Mucosa of descending colon (tissue), 3 donors: ENCODE results near the gene DCTN4. TPM values are rescaled to one million over a fixed set of nuclear protein-coding genes. Genes with fewer than 3 reads are reported as not detected.
A peak's percentile ranks its signal among the peaks of the same experiment; 100 is the strongest.

Experiments
- ATAC-seq: fragments of 200-7000 bp; cut with Tn5 transposase; one replicate; pipeline ENCODE4 v1.9.1; 2020; ENCODE audit warnings: mild to moderate bottlenecking, moderate library complexity
- DNase-seq, 3 donors: peaks; one replicate each; pipeline ENCODE4 v3.0.0-alpha.2; 2020
- H3K36me3 ChIP-seq: fragments of 200-600 bp; one replicate; pipeline ENCODE4 v1.8.0; 2021; ENCODE audit warnings: low read depth, mild to moderate bottlenecking
- H3K4me1 ChIP-seq: fragments of 200-600 bp; one replicate; pipeline ENCODE4 v1.8.0; 2021; ENCODE audit warnings: low read depth, mild to moderate bottlenecking
- H3K4me3 ChIP-seq: fragments of 200-600 bp; one replicate; pipeline ENCODE4 v1.8.0; 2021; ENCODE audit warnings: mild to moderate bottlenecking
- H3K9me3 ChIP-seq: fragments of 200-600 bp; one replicate; pipeline ENCODE4 v1.8.0; 2021; ENCODE audit warnings: mild to moderate bottlenecking
- CTCF ChIP-seq: fragments of 200-600 bp; IDR thresholded peaks from one replicate; pipeline ENCODE4 v1.8.0; 2022; ENCODE audit warnings: antibody characterized with exemption, mild to moderate bottlenecking
- intact Hi-C, 2 donors: fragments of 100-400 bp; cut with DNase I in 1 of 2; cut with micrococcal nuclease in 1 of 2; formaldehyde crosslinking; loops; one replicate each; pipeline versions ENCODE4 v1.11.0 to v1.11.1; 2022; cut with DNase I, micrococcal nuclease
- total RNA-seq, 3 donors: library from RNA; stranded (reverse); fragmentation: NEBNext Ultra II Directional in 2 of 3; extraction: Animal tissue kit (Norgen Biotek cat#: 25700) in 2 of 3; gene quantifications; one replicate each; pipeline versions ENCODE4 v1.2.1 to v1.2.4, GENCODE V29; 2021 to 2023
- donor health status: DM: no; HTN: no; CAD: no; lungs with moderate emphysema.
- donor health status: DM: no; HTN: no; CAD: no.
- donor health status: DM: no; HTN: yes; CAD: no.

DCTN4 gene
- total RNA-seq, 3 donors from 2014 or later, result 50.8 to 56.4 (median 52.9) TPM

DNA sequence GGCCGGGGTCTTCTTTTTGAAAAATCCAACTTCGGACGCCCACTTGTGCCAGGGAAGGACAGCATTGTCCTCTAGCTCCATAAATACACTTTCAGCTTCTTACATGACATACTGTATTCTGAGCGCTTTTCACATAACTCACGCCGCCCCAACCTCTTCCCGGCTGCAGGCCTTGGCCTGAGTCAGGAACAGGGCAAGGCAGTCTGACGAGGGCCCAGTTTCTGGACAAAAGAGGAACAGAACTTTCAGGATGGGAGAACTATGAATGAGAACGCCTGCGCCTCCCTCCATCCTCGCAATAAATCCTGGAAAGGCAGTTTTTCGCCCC is 650 bp downstream of the DCTN4 start:
- H3K4me3 ChIP-seq, result peak overlapping the region; percentile 38
- intact Hi-C loops, result no loop called here
- no peaks in the 10 kb centered on the region for H3K36me3 ChIP-seq
- H3K4me1 ChIP-seq, result peaks cover 9% of the 10 kb centered on the region
- no peaks in the 10 kb centered on the region for H3K9me3 ChIP-seq
- DNase-seq, result peak in 1 of 3 donors; percentile 61
- no peak for TF ChIP-seq CTCF
- ATAC-seq, result peak; percentile 46

GRCh38 chr5:150757087-150757649 is 1.6 kb downstream of the DCTN4 start:
- Histone ChIP-seq H3K9me3 (no peaks in the 10 kb centered on the region), H3K4me1 (peaks cover 9% of the 10 kb centered on the region), H3K36me3 (no peaks in the 10 kb centered on the region), H3K4me3 (no peak overlapping the region)
- DNase-seq (no peak), ATAC-seq (no peak)
- intact Hi-C loops, result no loop called here
- no peak for TF ChIP-seq CTCF

DNA sequence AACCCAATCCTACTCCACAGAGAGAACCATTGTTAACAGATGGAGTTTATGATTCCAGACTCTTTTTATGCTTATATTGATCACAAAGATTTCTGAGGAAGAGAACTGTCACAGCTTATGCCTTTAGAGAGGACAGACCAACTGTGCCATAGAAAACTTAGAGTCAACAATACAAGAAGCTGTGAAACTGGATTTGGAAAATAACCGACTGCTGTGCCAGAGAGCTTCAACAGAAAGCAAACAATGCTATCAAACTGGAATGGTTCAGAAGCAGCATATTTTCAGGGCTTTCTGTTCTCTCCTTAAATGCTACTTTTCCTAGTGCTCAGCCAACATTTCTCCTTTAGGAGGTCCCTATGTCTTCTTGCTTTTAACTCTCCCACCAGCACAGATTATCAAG is 5.0 kb downstream of the DCTN4 start:
- H3K36me3 ChIP-seq, result peaks cover 5% of the 10 kb centered on the region
- ATAC-seq (no peak), DNase-seq (no peak)
- no peak for TF ChIP-seq CTCF
- no peaks in the 10 kb centered on the region for H3K9me3 ChIP-seq
- no peak overlapping the region for H3K4me3 ChIP-seq
- peaks cover 9% of the 10 kb centered on the region for H3K4me1 ChIP-seq
- intact Hi-C loops, result no loop called here

- intact Hi-C loops, result no loop called here
- Histone ChIP-seq H3K9me3 (no peaks in the 10 kb centered on the region), H3K4me1 (peaks cover 9% of the 10 kb centered on the region), H3K4me3 (no peak overlapping the region), H3K36me3 (peaks cover 5% of the 10 kb centered on the region)
- TF ChIP-seq CTCF, result no peak
- no peak for DNase-seq
- ATAC-seq, result no peak
Observed at GRCh38 chr5:150753463-150753862, 5.4 kb downstream of the DCTN4 start.

GRCh38 chr5:150751096-150751891 is 7.5 kb downstream of the DCTN4 start:
- H3K4me1 ChIP-seq, result no peaks in the 10 kb centered on the region
- intact Hi-C loops, result no loop called here
- no peak for ATAC-seq

More at GRCh38 chr5:150751096-150751891, 7.5 kb downstream of the DCTN4 start:
- Histone ChIP-seq H3K36me3 (peaks cover 5% of the 10 kb centered on the region), H3K4me3 (no peak overlapping the region), H3K9me3 (no peaks in the 10 kb centered on the region)
- no peak for DNase-seq
- no peak for TF ChIP-seq CTCF
